GM19240 (cell line): ENCODE results near the gene ZCCHC8.
A peak's percentile ranks its signal among the peaks of the same experiment; 100 is the strongest.
"Not testable (repeated sequence)": the region's sequence is repeated elsewhere in the genome, so short reads cannot be mapped to it uniquely, and the experiment has no call there.

Source experiments
- DNase-seq: peaks from one replicate; pipeline ENCODE4 v3.0.0; 2011; ENCODE audit warnings: low spot score; ENCODE audit not compliant: insufficient read length

ZCCHC8 gene

DNA sequence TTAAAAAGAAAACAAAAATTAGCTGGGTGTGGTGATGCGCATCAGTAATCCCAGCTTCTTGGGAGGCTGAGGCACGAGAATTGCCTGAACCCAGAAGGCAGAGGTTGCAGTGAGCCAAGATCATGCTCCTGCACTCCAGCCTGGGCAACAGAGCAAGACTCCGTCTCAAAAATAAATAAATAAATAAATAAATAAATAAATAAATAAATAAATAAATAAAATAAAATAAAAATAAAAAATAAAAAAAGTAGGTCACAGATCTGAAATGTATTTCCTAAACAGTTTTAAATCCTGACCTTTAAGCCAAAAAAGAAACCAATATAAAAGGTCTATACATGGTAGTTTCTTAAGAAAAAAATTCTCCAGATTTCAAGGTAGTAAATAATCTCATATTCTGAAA, 12.3 kb upstream of the ZCCHC8 start:
- DNase-seq, result not testable (repeated sequence)

DNA sequence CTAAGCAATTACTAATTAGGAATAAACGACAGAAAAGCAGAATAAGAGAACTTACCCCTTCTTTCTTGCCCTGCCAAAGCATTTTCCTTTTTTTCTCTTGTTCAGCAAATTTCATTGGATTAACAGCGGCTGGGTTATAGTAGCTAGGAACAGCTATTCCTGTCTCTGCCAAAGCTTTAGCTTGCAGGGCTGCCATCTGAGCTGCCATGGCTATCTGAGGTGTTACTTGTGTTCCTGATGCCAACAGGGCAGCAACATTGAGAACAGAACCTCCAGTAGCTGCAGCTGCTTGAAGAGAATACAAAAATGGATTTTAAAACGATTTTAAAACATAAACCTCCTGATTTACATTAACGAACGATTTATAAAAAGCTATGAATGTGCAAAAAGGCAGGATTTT, 7.4 kb upstream of the ZCCHC8 start:
- no peak for DNase-seq

DNA sequence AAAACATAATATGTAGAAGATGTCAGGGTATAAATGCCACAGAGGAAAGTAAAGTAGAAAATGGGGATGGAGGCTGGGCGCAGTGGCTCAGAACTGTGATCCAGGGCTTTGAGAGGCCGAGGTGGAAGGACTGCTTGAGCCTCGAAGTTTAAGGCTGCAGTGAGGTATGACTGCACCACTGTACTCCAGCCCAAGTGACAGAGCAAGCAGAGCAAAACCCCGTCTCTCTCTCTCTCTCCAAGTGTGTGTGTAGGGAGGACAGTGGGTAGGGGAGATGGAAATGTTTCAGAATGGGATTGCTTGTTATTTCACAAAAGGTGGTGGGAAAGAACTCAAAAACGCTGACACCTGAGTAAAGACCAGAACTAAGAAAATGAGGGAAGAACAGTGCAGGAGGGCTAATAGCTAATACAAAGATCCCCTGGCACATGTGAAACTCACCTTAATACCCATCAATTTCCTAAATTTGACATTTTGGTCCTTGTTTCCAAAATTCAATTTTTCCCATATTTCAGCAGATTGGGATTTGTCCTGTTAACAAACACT, 5.7 kb upstream of the ZCCHC8 start:
- no peak for DNase-seq

DNA sequence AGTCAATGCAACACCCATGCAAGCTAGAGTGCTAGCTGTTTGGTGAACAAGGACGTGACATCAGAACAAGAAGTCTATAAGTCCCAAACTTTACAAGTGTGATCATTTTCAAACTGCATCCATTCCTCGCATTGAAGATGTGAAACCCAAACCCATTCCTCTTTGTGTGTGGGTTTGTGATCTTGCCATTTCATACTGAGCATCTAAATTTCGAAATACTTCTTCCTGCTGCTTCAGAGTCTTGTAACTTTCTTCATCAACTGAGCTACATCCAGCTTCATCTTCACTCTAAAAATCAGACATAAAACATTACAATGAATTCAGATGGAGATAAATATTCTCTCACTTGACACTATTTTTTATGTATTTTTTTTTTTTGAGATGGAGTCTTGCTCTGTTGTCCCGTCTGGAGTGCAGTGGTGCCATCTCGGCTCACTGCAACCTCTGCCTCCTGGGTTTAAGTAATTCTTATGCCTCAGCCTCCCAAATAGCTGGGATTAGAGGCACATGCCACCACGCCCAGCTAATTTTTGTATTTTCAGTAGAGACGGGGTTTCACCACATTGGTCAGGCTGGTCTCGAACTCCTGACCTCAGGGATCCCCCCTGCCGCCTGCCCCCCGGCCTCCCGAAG, 4.8 kb upstream of the ZCCHC8 start:
- DNase-seq, result no peak

DNA sequence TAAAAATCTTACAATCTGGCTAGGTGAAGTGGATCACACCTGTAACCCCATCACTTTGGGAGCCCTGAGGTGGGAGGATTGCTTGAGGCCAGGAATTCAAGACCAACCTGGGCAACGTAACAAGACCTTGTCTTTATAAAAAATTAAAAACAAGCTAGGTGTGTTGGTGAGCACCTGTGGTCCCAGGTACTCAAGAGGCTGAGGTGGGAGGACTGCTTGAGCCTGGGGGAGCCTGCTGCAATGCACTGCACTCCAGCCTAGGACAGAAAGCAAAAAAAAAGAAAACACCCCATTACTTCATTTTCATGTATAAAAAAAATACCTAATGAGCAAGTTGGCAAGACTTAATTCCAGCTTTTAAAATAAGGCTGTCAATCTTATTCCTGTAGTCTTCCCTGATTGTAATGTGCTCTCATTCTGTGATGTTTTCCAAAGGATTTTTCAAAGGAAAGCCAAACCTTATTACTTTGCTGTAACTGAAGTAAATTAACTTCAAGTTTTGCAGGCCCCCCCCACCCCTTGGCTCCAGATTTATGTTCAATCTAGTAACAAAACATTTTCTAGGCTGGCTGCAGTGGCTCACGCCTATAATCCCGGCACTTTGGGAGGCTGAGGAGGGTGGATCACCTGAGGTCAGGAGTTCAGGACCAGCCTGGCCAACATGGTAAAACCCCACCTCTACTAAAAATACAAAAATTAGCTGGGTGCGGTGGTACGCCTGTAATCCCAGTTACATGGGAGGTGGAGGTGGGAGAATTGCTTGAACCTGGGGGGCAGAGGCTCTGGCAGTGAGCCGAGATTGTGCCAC, 3.3 kb upstream of the ZCCHC8 start:
- DNase-seq, result no peak

DNA sequence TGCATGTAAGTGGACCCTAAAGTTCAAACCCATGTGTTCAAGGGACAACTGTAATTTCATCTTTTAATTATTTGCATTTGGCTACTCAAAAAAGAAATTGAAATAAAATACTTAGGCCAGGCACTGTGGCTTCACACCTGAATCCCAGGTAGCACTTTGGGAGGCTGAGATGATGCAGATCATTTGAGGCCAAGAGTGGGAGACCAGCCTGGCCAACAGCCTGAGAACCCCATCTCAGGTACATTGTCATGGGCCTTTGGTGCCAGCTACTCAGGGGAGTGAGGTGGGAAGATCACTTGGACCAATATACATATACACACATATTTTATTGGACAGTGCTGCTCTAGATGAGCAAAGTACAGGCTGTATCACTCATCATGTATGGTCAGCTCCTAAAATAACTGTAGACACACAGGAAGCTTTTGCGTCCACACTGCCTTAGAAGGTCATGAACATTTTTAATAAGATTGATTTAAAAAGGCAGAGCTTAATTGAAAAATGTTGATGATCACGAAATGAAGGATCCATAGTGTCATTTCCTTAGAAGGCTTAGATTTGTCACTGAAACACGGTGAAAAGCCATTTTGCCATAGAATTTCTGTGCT, 2.5 kb upstream of the ZCCHC8 start:
- DNase-seq, result no peak

DNA sequence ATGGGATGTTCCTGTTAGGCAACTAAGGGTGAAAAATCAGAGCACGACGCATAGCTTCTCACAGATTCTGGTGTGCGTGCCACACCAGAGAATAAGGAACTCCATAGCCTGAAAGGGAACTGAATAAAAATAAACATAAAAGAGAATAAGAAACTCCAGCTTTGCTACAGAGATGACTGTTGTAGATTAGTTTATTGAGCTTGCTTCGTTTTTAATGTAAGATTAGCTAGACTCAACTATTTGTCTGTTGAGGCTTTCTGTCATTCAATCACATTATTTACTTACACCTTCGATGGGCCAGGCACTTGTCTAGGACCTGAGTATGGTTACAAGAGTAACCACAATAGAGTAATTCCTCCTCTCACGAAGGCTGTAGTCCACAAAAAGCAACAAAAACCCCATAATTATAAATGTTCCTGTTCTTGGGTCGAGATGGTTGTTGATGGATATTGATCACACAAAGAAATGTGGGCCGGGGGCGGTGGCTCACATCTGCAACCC, 807 bp upstream of the ZCCHC8 start:
- no peak for DNase-seq

DNA sequence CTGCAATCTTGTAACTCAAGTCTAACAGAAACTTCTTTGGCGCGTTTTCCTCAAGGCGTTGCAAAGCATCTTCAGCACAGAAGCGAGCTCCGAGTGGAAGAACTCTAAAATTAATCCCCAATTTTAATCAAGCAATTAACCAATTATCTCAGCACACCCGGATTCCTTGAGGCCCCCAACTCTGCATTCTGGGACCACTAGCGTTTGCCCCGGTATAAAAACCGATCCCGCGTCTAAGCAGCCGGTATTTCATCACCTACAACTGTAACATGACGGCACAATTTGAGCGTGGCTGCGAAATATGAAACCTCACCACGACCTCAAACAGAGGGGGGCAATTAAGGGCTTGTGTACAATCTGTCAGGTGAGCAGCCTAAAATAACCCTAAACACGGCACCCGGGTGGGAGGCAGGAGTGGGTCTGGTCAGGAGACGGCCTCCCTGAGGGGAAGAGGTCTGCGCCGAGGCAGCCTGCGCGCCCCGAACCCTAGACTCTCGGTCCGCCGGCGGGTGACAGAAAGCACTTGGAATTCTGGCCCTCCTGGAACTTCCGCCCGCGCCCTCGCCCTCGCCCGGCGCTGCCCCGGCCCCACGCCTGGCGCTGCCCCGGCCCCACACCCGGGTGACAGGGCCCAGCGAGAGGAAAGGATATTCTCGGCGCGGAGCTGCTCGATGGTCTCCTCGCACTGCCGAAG, 594 bp downstream of the ZCCHC8 start:
- peak; percentile 6 for DNase-seq

DNA sequence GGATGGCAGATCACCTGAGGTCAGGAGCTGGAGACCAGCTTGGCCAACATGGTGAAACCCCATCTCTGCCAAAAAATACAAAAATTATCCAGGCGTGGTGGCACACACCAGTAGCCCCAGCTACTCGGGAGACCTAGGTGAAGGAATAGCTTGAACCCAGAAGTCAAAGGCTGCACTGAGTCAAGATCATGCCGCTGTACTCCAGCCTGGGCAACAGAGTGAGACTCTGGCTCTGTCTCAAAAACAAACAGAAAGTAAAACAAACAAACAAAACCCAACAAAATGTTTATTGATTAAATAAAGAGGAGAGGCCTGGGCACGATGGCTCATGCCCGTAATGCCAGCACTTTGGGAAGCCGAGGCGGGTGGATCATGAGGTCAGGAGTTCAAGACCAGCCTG, 5.5 kb downstream of the ZCCHC8 start:
- no peak for DNase-seq

DNA sequence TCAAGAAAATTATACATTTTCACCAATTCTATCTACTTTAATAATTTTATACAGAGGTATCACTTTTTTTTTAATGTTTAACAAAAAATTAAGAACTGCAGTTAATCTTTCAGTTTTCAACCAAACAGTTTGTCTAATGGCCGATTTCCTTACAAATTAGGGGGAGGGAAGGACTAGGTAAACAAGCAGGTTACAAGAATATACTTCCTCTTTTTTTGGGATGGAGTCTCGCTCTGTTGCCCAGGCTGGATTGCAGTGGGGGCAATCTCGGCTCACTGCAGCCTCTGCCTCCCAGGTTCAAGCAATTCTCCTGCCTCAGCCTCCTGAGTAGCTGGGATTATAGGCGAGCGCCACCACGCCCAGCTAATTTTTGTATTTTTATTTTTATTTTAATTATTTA, 7.5 kb downstream of the ZCCHC8 start:
- DNase-seq, result not testable (repeated sequence)

DNA sequence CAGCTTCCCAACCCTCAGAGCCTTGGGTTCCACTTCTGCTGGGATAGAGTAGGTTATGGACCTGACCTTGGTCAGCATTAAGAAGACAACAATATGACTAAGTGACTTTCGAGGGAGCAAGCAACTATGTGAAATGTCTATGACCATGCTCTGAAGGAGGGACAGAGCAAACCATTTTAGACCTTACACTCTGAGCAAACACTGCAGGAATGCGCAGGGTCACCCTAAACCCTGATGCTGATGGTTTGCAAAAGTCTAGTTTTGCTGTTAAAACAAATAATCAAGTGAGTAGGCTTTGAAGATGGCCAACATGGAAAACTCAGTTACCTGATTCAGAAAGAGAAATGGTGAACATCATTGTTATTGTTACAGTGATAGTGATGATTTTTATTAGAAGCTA, 8.7 kb downstream of the ZCCHC8 start:
- no peak for DNase-seq

DNA sequence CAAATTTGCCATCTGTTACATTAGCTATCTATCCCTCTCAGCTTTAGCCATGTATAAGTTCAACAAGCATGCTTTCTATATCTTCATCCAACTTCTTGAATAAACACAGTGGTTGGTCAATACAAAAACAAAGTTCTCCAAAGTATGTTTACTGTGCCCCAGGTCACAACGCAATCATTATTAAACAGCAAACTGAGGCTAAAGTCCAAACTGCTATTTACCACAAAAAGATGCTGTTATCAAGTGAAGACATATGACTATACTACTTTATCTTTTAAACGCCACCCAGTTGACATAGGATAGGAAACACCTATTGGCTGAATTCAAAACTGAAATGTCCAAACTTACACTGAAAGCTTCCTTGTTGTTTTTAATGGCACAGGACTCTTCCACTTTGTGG, 11.7 kb downstream of the ZCCHC8 start:
- DNase-seq, result no peak

DNA sequence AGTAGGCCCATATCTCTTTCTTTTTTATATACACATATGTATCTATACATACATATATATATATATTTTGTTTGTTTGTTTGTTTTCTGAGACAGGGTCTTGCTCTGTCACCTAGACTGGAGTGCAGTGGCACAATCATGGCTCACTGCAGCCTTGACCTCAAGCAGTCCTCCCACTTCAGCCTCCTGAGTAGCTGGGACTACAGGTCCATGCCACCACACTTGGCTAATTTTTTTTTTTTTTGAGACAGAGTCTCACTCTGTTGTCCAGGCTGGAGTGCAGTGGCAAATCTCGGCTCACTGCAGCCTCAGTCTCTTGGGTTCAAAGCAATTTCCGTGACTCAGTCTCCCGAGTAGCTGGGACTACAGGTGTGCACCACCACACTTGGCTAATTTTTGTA, 12.9 kb downstream of the ZCCHC8 start:
- not testable (repeated sequence) for DNase-seq

DNA sequence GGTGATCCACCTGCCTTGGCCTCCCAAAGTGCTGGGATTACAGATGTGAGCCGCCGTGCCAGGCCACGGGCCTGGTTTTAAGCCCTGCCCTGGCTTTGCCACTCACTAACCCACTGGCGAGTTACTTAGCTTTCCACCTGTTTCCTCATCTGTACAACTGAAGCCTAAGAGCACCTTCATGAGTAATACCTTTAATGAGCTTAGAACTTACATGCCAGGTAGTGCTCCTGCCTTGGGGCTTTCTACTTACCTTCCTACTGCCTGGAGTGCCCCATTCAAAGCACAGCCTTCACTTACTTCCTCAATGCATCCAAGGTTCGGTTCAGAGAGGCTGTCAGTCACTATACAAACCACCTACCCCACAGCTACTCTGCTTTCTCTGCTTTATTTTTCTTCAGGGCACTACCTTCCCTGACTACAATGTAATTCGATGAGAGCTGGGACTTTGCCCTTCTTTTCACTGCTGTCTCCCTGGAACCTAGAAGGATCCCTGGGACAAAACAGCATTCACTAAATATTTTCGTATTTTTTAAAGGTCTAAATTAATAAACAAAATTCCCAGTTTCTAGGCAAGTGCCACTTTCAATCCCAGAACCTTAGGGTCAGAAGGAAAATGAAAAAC, 13.8 kb downstream of the ZCCHC8 start:
- no peak for DNase-seq

DNA sequence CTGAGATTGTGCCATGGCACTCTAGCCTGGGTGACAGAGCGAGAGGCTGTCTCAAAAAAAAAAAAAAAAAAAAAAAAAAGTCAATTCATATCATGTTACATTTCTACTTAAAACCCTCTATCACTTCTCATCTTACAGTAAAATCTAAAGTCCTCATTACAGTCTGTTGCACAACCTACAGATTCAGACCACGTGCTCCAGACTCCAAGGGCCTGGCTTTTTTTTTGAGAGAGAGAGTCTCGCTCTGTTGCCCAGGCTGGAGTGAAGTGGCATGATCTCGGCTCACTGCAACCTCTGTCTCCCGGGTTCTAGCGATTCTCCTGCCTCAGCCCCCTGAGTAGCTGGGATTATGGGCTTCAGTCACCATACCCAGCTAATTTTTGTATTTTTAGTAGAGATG, 14.4 kb downstream of the ZCCHC8 start:
- DNase-seq, result not testable (repeated sequence)

DNA sequence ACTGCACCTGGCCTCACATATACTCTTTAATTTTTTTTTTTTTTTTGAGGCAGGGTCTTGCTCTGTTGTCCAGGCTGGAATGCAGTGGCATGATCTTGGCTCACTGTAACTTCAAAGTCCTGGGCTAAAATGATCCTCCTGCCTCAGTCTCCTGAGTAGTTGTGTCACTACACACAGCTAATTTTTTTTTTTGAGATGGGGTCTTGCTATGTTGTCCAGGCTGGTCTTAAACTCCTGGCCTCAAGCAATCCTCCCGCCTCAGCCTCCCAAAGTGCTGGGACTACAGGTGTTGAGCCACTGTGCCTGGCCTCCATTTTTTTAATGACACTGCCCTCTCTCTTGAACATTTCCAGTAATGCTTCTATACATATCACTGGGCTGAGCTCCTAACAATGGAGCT, 16.3 kb downstream of the ZCCHC8 start:
- DNase-seq, result not testable (repeated sequence)

DNA sequence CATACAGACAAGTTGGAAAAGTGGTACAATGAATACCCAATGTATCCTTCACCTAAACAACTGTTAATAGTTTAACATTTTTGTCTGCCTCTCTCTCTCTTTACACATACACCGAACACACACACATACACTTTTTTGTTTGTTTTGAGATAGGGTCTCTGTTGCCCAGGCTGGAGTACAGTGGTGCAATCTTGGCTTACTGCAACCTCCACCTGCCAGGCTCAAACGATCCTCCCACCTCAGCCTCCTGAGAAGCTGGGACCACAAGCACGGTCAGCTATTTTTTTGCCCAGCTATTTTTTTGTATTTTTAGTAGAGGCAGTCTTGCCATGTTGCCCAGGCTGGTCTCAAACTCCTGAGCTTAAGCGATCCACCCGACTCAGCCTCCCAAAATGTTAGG, 16.8 kb downstream of the ZCCHC8 start:
- DNase-seq, result no peak

DNA sequence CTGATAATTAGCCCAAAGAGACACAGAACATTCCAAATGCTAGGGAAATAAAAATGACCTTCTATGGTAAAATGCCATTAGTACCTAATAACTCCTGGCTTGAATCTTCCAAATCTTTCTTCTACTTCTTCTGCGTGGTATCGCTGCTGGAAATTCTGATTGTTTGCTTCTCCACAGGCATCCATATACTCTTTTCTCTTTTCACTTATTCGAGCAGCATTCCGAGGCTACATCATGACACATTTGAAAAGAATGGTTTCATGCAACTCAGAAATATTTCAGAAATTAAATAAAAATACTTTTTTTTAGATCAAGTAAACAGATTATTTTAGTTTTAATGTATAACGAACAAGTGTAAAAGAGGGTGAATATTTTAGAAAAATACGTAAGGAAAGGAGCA, 18.9 kb downstream of the ZCCHC8 start:
- DNase-seq, result no peak

DNA sequence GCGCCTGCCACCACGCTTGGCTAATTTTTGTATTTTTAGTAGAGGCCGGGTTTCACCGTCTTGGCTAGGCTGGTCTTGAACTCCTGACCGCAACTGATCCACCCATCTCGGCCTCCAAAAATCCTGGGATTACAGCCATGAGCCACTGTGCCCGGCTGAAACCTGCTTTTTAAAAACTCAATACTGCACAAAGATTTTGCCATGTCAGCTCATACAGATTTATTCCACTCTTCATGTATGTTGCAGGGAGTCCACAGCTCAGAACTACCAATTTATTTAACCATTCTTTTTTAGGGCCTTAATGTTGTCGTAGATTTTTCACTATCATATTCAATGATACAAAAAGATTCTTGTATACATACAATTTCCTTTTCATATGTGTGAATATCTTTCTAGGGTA, 20.0 kb downstream of the ZCCHC8 start:
- no peak for DNase-seq

DNA sequence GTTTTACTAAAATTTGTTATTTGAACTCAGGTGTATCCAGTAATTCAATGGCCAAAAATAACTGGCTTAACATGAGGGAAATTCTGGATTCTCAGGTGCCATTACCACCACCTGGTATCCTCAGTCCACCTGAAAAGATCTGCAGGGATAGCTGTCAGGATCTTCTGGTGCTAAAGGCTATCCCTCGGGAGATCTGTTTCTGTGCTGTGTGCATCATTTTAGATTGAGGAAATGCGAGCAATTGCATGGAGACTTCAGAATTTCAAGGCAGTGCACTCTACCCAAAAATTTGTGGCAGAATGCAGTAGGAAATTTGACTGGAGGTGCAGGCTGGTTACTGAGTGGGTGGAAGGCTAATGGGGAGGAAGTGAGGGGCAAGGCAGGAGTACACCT, 26.4 kb downstream of the ZCCHC8 start:
- DNase-seq, result no peak
